Transverse colon (tissue), 4 donors: ENCODE results near the gene ZNF559. TPM values are rescaled to one million over a fixed set of nuclear protein-coding genes. Genes with fewer than 3 reads are reported as not detected.

Source experiments
- DNase-seq: peaks from one replicate; pipeline ENCODE4 v3.0.0-alpha.2; 2019
- H3K27ac ChIP-seq, 4 donors: fragments of 200-600 bp; sonication (generic); 2 replicates each; pipeline ENCODE4 v1.5.1; 2016 to 2018; ENCODE audit warnings: inconsistent platforms in 4 of 4
- H3K27me3 ChIP-seq: fragments of 200-600 bp; sonication (generic); 2 replicates; pipeline ENCODE4 v1.5.1; 2017; ENCODE audit warnings: inconsistent platforms
- H3K36me3 ChIP-seq, 4 donors: fragments of 200-600 bp; sonication (generic); 2 replicates each; pipeline ENCODE4 v1.5.1; 2017 to 2019; ENCODE audit warnings: inconsistent platforms in 4 of 4
- H3K4me1 ChIP-seq, 4 donors: fragments of 200-600 bp; sonication (generic); 2 replicates each; pipeline ENCODE4 v1.5.1; 2017 to 2020; ENCODE audit warnings: inconsistent platforms in 4 of 4
- H3K4me3 ChIP-seq, 4 donors: fragments of 200-600 bp; sonication (generic); 1 replicate in 1 of 4; 2 replicates in 3 of 4; pipeline versions ENCODE4 v1.5.1 to v1.6.1; 2017 to 2019; ENCODE audit warnings: inconsistent platforms in 4 of 4
- H3K9me3 ChIP-seq, 2 donors: fragments of 200-600 bp; sonication (generic); 2 replicates each; pipeline ENCODE4 v1.5.1; 2017 to 2019; ENCODE audit warnings: inconsistent platforms in 2 of 2
- EP300 ChIP-seq: sonication (generic); formaldehyde crosslinking; IDR thresholded peaks from one replicate; pipeline ENCODE4 v1.6.1; 2017; ENCODE audit warnings: antibody characterized with exemption, low read depth
- POLR2A ChIP-seq: fragments of 450-650 bp; IDR thresholded peaks from one replicate; pipeline ENCODE4 v1.6.1; 2016; ENCODE audit warnings: antibody characterized with exemption, mild to moderate bottlenecking, moderate library complexity
- POLR2AphosphoS5 ChIP-seq, 3 donors: sonication (generic); formaldehyde crosslinking; IDR thresholded peaks; one replicate each; pipeline ENCODE4 v1.6.1; 2016; ENCODE audit warnings: antibody characterized with exemption in 3 of 3
- WGBS, 2 donors: methylation state at CpG; one replicate each; pipeline ENCODE4 v1.1.5; 2018; ENCODE audit warnings: low coverage in 1 of 2; 5-methylcytosine and 5-hydroxymethylcytosine counted together
- in situ Hi-C, 4 donors: fragments of 200-750 bp; cut with MboI; loops; one replicate each; pipeline versions ENCODE4 v1.15.0 to v1.15.1; 2017; ENCODE audit warnings: low sequenced_read_pairs in 3 of 4, low pct_ligation_motif_present in 1 of 4, low pct_unique_long_range_greater_than_20kb in 1 of 4
- intact Hi-C: fragments of 100-400 bp; cut with DNase I; formaldehyde crosslinking; loops from one replicate; pipeline ENCODE4 v1.15.1; 2023; ENCODE audit warnings: low total_unique reads
- total RNA-seq, 4 donors: library from RNA; depleted of rRNA; stranded (reverse); fragments of >200 nt; gene quantifications; one replicate each; pipeline ENCODE4 v1.1.0, GENCODE V29; 2016
- TF ChIP-seq, protein P1 (sequence below), 5 experiments: fragments of 200-600 bp in 3 of 5; fragments of 450-650 bp in 2 of 5; sonication (generic) in 3 of 5; IDR thresholded peaks; 1 replicate in 2 of 5; 2 replicates in 3 of 5; pipeline ENCODE4 v1.5.1; 2016 to 2017; ENCODE audit warnings: antibody characterized with exemption in 5 of 5, inconsistent platforms in 3 of 5, mild to moderate bottlenecking in 2 of 5, moderate library complexity in 1 of 5

Gene ZNF559
- total RNA-seq, 4 donors from 2014 or later, result 4.4 to 106 (median 12.9) TPM

- 86 to 88% methylated on average over 2 of the region's 2 CpGs for WGBS, 2 donors
- intact Hi-C loops, result no loop called here
- in situ Hi-C loops, result no loop called here
These were observed 21.0 kb downstream of the ZNF559 start for GRCh38 chr19:9345005-9345404.

GRCh38 chr19:9348253-9348652, 24.3 kb downstream of the ZNF559 start:
- H3K4me3 ChIP-seq, result no peak overlapping the region
- in situ Hi-C loops (no loop called here), intact Hi-C loops (no loop called here)
- H3K27me3 ChIP-seq, result no peaks in the 10 kb centered on the region
- TF ChIP-seq EP300, result no peak
- no peak for TF ChIP-seq POLR2A
- no peak for TF ChIP-seq POLR2AphosphoS5 (IDR thresholded peaks at IDR 0.05)
- TF ChIP-seq, protein P1, sequence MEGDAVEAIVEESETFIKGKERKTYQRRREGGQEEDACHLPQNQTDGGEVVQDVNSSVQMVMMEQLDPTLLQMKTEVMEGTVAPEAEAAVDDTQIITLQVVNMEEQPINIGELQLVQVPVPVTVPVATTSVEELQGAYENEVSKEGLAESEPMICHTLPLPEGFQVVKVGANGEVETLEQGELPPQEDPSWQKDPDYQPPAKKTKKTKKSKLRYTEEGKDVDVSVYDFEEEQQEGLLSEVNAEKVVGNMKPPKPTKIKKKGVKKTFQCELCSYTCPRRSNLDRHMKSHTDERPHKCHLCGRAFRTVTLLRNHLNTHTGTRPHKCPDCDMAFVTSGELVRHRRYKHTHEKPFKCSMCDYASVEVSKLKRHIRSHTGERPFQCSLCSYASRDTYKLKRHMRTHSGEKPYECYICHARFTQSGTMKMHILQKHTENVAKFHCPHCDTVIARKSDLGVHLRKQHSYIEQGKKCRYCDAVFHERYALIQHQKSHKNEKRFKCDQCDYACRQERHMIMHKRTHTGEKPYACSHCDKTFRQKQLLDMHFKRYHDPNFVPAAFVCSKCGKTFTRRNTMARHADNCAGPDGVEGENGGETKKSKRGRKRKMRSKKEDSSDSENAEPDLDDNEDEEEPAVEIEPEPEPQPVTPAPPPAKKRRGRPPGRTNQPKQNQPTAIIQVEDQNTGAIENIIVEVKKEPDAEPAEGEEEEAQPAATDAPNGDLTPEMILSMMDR (IDR thresholded peaks at IDR 0.05), result no peak
- no peak for DNase-seq
- 98% methylated on average over 3 of the region's 3 CpGs for WGBS, 2 donors
- H3K4me1 ChIP-seq, result no peaks in the 10 kb centered on the region
- no peak overlapping the region for H3K27ac ChIP-seq
- peaks cover 94 to 99% of the 10 kb centered on the region in 2 donors for H3K9me3 ChIP-seq
- H3K36me3 ChIP-seq, result peaks cover 0 to 37% (median 15%) of the 10 kb centered on the region in 4 donors

More at GRCh38 chr19:9345005-9345404, 21.0 kb downstream of the ZNF559 start:
- H3K27ac ChIP-seq, result no peak overlapping the region
- H3K36me3 ChIP-seq, result peaks cover 0 to 63% (median 28%) of the 10 kb centered on the region in 4 donors
- no peak for TF ChIP-seq POLR2A
- TF ChIP-seq, protein P1 (IDR thresholded peaks at IDR 0.05), result no peak
- no peak for TF ChIP-seq POLR2AphosphoS5 (IDR thresholded peaks at IDR 0.05)
- no peak for TF ChIP-seq EP300
- H3K27me3 ChIP-seq, result no peaks in the 10 kb centered on the region
- no peaks in the 10 kb centered on the region for H3K4me1 ChIP-seq
- DNase-seq, result no peak
- peaks cover 97 to 99% of the 10 kb centered on the region in 2 donors for H3K9me3 ChIP-seq
- H3K4me3 ChIP-seq, result no peak overlapping the region

GRCh38 chr19:9348671-9349070, 24.7 kb downstream of the ZNF559 start:
- Histone ChIP-seq H3K9me3 (peaks cover 90 to 99% of the 10 kb centered on the region in 2 donors), H3K4me3 (no peak overlapping the region), H3K4me1 (no peaks in the 10 kb centered on the region), H3K27me3 (no peaks in the 10 kb centered on the region), H3K27ac (no peak overlapping the region), H3K36me3 (peaks cover 0 to 33% (median 13%) of the 10 kb centered on the region in 4 donors)
- DNase-seq, result no peak
- intact Hi-C loops, result no loop called here
- TF ChIP-seq POLR2A, result no peak
- no peak for TF ChIP-seq POLR2AphosphoS5 (IDR thresholded peaks at IDR 0.05)
- TF ChIP-seq EP300, result no peak
- TF ChIP-seq, protein P1 (IDR thresholded peaks at IDR 0.05), result no peak
- 97 to 98% methylated on average over 7 to 22 of the region's 22 CpGs for WGBS, 2 donors
- in situ Hi-C loops, result no loop called here

DNA sequence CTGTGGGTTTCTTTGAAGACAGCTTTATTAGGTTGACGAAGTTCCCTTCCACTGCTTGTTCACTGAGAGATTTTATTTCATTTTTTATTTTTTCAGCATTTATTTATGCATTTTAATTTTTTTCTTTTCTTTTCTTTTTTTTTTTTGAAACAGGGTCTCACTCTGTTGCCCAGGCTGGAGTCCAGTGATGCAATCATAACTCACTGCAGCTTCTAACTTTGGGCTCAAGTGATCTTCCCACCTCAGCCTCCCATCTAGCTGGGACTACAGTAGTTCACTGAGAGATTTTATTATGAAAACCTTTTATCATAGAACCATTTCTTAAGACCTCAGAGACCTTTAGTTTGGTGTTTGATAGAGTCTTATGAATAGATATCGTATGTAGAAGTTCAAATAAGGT, 28.5 kb downstream of the ZNF559 start:
- WGBS, 2 donors, result 90 to 92% methylated on average over 2 of the region's 2 CpGs
- intact Hi-C loops, result no loop called here

More for the DNA sequence above, 28.5 kb downstream of the ZNF559 start:
- no peaks in the 10 kb centered on the region for H3K27me3 ChIP-seq
- in situ Hi-C loops, result no loop called here
- H3K27ac ChIP-seq, result no peak overlapping the region
- no peak overlapping the region for H3K4me3 ChIP-seq
- TF ChIP-seq POLR2AphosphoS5 (IDR thresholded peaks at IDR 0.05) (no peak), EP300 (no peak), POLR2A (no peak)
- TF ChIP-seq, protein P1 (IDR thresholded peaks at IDR 0.05), result no peak
- no peaks in the 10 kb centered on the region for H3K4me1 ChIP-seq
- peaks cover 83 to 98% of the 10 kb centered on the region in 2 donors for H3K9me3 ChIP-seq
- peaks cover 0 to 16% (median 5%) of the 10 kb centered on the region in 4 donors for H3K36me3 ChIP-seq
- DNase-seq, result no peak
